Right lobe of liver (tissue), 4 donors: ENCODE results near the gene BHLHE41.

Experiments used
- POLR2A ChIP-seq: fragments of 450-650 bp; IDR thresholded peaks from one replicate; pipeline ENCODE4 v1.6.1; 2017; ENCODE audit warnings: antibody characterized with exemption, mild to moderate bottlenecking
- TF ChIP-seq, protein P1 (sequence below), 4 donors: fragments of 200-600 bp in 3 of 4; fragments of 450-650 bp in 1 of 4; IDR thresholded peaks; one replicate each; pipeline versions ENCODE4 v1.5.1 to v1.8.0; 2016 to 2022; ENCODE audit warnings: antibody characterized with exemption in 4 of 4, mild to moderate bottlenecking in 2 of 4
- donor health status: DM: no; HTN: no; CAD: no.
- donor health status: DM: no; HTN: no; CAD: no.
- donor health status: DM: no; HTN: yes; CAD: no.

DNA sequence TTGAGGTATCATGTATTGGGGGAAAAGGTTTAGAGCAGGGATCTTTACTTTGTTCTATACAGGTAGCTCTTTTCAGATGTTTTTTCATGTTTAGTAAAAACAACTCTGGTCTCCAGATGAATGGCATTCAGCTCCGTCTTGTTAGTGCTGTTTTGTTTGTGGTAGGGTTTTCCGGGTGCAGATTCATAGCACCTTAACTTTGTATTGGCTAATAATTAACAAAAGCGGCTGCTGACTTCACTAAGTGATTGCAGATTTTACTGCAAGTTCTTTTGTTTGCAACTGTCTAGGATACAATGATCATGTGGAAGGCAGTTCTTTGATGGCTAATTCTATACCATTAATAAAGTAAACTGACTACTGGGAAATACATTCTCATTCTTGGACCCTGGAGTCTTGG is 32.2 kb upstream of the BHLHE41 start:
- no peak for TF ChIP-seq POLR2A
- TF ChIP-seq, protein P1, sequence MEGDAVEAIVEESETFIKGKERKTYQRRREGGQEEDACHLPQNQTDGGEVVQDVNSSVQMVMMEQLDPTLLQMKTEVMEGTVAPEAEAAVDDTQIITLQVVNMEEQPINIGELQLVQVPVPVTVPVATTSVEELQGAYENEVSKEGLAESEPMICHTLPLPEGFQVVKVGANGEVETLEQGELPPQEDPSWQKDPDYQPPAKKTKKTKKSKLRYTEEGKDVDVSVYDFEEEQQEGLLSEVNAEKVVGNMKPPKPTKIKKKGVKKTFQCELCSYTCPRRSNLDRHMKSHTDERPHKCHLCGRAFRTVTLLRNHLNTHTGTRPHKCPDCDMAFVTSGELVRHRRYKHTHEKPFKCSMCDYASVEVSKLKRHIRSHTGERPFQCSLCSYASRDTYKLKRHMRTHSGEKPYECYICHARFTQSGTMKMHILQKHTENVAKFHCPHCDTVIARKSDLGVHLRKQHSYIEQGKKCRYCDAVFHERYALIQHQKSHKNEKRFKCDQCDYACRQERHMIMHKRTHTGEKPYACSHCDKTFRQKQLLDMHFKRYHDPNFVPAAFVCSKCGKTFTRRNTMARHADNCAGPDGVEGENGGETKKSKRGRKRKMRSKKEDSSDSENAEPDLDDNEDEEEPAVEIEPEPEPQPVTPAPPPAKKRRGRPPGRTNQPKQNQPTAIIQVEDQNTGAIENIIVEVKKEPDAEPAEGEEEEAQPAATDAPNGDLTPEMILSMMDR (IDR thresholded peaks at IDR 0.05), result no peak
